Measurements from ENCODE around the gene TIA1.

Gene TIA1

DNA sequence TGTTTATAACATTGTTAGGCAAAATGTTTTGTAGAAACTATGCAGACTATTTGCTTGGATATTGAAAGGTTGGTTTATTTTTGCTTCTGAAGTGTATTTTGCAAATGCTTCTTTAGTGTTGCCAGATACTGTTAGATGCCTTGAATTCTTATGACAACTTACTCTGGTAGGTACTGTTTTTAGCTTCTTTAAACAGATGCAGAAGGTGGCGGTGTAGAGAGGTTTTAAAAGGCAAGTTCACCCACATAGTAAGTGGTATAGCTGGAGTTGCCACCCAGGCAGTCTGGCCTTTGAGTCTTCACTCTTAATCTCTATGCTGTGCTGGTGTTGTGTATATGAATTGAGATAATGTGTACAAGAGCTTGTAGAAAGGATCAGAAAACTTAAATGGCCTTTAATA, 13.1 kb upstream of the TIA1 start:
- Histone ChIP-seq H3K27me3 (ENCODE audit: insufficient read depth, low read depth, severe bottlenecking) (no peaks in the 10 kb centered on the region), H3K9me3 (ENCODE audit: severe bottlenecking) (no peaks in the 10 kb centered on the region), H3K27ac (no peak overlapping the region), H3K36me3 (peaks cover 41% of the 10 kb centered on the region), H3K4me3 (ENCODE audit: low read depth, low read length) (no peak overlapping the region)
- no peak for DNase-seq
- TF ChIP-seq, protein P1, sequence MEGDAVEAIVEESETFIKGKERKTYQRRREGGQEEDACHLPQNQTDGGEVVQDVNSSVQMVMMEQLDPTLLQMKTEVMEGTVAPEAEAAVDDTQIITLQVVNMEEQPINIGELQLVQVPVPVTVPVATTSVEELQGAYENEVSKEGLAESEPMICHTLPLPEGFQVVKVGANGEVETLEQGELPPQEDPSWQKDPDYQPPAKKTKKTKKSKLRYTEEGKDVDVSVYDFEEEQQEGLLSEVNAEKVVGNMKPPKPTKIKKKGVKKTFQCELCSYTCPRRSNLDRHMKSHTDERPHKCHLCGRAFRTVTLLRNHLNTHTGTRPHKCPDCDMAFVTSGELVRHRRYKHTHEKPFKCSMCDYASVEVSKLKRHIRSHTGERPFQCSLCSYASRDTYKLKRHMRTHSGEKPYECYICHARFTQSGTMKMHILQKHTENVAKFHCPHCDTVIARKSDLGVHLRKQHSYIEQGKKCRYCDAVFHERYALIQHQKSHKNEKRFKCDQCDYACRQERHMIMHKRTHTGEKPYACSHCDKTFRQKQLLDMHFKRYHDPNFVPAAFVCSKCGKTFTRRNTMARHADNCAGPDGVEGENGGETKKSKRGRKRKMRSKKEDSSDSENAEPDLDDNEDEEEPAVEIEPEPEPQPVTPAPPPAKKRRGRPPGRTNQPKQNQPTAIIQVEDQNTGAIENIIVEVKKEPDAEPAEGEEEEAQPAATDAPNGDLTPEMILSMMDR (IDR thresholded peaks at IDR 0.05; ENCODE audit: low read depth, low read length) = no peak

DNA sequence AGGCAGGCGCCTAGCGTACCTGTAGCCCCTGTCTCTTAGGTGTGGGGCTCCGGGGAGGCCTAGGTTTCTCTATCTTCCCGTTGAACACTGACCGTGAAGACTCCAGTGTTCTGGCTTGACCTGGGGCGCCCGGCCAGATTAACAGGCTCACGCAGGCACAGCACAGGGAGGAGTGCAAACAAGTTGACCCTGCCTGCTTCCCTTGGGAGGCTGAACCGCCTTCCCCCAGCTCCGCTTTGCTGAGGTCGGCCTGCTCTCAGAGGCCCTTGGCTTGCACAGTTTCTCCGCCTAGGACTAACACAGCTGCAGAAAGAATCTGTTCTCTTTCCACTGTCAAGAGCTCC, 10.1 kb upstream of the TIA1 start:
- peak overlapping the region; percentile 78 for H3K4me3 ChIP-seq (ENCODE audit: low read depth, low read length)
- DNase-seq = peak; percentile 65
- TF ChIP-seq, protein P1 (IDR thresholded peaks at IDR 0.05; ENCODE audit: low read depth, low read length) = no peak

DNA sequence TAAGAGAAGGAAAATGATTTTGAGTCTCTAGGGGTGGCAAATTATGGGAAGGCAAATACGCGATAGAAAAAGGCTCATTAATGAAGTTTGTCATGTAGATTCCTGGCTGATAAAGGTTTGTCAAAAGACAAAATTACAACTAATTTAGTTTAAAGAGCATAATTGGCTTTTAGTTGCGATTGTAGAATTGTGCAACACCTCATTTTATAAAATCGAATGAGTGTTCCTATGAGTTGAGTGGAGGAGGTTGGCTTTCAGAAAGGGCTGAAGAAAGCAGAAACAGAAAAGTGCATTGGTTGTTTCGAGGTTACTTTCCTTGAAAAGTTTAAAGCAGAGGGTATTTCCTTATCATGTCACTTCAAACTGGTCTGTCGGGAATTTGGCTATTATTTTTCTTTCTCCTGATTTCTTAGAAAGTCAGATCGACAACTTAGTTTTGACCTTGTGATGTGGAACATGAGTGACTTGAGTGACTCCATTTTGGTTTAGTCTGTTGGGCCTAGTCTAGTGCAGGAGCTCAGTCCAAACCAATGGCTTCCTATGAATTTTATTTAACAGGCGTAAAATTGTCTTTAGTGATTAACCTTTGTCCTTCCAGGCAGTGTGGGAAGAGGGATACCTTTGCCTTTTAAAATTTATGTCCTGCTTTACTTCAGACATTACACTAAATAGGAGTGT, 7.3 kb upstream of the TIA1 start:
- H3K36me3 ChIP-seq = peaks cover 9% of the 10 kb centered on the region
- no peak overlapping the region for H3K27ac ChIP-seq
- H3K27me3 ChIP-seq (ENCODE audit: insufficient read depth, low read depth, severe bottlenecking) = no peaks in the 10 kb centered on the region
- no peak for DNase-seq
- TF ChIP-seq, protein P1 (IDR thresholded peaks at IDR 0.05; ENCODE audit: low read depth, low read length) = no peak
- H3K9me3 ChIP-seq (ENCODE audit: severe bottlenecking) = no peaks in the 10 kb centered on the region
- no peak overlapping the region for H3K4me3 ChIP-seq (ENCODE audit: low read depth, low read length)

More for the DNA sequence above, 10.1 kb upstream of the TIA1 start:
- Histone ChIP-seq H3K9me3 (ENCODE audit: severe bottlenecking) (no peaks in the 10 kb centered on the region), H3K27ac (peak overlapping the region; percentile 91), H3K27me3 (ENCODE audit: insufficient read depth, low read depth, severe bottlenecking) (no peaks in the 10 kb centered on the region), H3K36me3 (peaks cover 22% of the 10 kb centered on the region)

DNA sequence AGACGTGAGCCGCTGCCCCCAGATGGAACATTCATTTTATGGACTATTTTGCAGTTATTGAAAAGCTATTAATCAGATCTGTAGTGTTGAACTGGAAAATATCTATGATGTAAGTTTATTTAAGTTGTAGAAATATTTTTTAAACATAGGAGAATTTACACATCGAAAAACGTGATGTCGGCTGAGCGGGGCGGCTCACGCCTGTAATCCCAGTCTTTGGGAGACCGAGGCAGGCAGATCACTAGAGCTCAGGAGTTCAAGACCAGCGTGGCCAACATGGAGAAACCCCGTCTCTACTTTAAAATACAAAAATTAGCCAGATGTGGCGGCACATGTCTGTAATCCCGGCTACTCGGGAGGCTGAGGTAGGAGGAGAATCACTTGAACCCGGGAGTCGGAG, 2.0 kb upstream of the TIA1 start:
- Histone ChIP-seq H3K27me3 (ENCODE audit: insufficient read depth, low read depth, severe bottlenecking) (no peaks in the 10 kb centered on the region), H3K27ac (no peak overlapping the region), H3K4me3 (ENCODE audit: low read depth, low read length) (no peak overlapping the region), H3K9me3 (ENCODE audit: severe bottlenecking) (no peaks in the 10 kb centered on the region), H3K36me3 (peaks cover 22% of the 10 kb centered on the region)
- no peak for DNase-seq
- TF ChIP-seq, protein P1 (IDR thresholded peaks at IDR 0.05; ENCODE audit: low read depth, low read length) = no peak

DNA sequence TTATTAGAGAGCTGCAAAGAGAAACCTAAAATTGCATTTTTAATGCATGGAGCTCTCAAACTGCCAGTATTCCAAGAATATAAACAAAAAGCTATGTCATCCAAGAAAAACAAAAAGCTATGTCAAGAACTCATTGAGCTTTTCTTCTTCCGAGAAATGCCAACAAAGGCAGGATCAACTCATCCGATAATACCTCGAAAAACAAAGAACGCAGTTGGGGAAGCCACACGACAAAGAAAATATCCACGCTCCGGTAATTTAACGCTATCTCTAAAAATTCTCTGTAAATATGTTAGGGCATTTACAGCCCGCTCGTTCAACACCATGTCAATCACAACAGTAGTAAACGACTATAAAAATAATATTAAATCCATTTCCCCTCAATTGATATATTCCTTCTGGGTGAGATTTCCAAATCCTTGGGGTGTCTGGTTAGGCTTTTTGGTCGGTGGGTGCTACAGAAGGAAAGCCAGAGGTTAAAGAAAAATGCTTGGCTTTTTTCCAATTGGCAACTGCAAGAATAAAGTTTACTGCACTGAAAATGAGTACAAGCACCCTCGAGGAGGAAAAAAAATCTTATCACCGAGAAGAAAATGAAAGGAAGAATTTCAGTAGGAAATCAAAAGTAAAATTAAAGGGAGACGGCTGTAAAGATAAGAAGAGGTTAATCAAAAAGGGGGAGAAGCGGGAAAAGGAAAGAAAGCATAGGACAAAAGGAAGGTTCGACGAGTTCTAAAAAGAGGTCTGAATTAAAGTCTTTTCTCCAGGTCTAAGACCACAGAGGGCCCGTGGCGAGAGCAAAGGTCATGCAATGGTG, 856 bp downstream of the TIA1 start:
- Histone ChIP-seq H3K36me3 (peaks cover 46% of the 10 kb centered on the region), H3K27ac (peak overlapping the region; percentile 98), H3K9me3 (ENCODE audit: severe bottlenecking) (no peaks in the 10 kb centered on the region), H3K4me3 (ENCODE audit: low read depth, low read length) (peak overlapping the region; percentile 91), H3K27me3 (ENCODE audit: insufficient read depth, low read depth, severe bottlenecking) (no peaks in the 10 kb centered on the region)
- DNase-seq = no peak
- TF ChIP-seq, protein P1 (IDR thresholded peaks at IDR 0.05; ENCODE audit: low read depth, low read length) = no peak
